ENCODE measurements around the gene SRD5A2. TPM values are rescaled to one million over a fixed set of nuclear protein-coding genes. Genes with fewer than 3 reads are reported as not detected.

SRD5A2 gene
- total RNA-seq (1 to 10 TPM in 1 of 7 donors, under 1 TPM in 4, not detected in 2; 0.12 to 7.0 (median 0.30) TPM), polyA plus RNA-seq (under 1 TPM in 1 of 2 donors, not detected in 1; 0.07 TPM)
- long read RNA-seq, donor 1: 0 reads
- long read RNA-seq, donor 2: 0 reads
- long read RNA-seq, donor 3: 0 reads

GRCh38 chr2:31580321-31581117 is at the start of gene SRD5A2:
Gene SRD5A2 (minus strand): TSS chr2:31580938. CDS start chr2:31580900, 38 bp downstream.
- Histone ChIP-seq H3K27me3 (no peaks in the 10 kb centered on the region), H3K27ac (no peak within 1 kb of the TSS), H3K9me3 (no peaks in the 10 kb centered on the region), H3K4me3 (no peak within 1 kb of the TSS), H3K36me3 (no peaks in the 10 kb centered on the region), H3K4me1 (ENCODE audit: insufficient read depth) (no peaks in the 10 kb centered on the region)
- TF ChIP-seq CTCF (IDR thresholded peaks at IDR 0.05) (no peak), EP300 (IDR thresholded peaks at IDR 0.05) (no peak), POLR2A (IDR thresholded peaks at IDR 0.05) (no peak)
- 1 to 2% (median 2%) methylated on average over 46 to 76 of the region's 76 CpGs for WGBS, 3 donors
- DNase-seq: no peak
- intact Hi-C loops (cut with DNase I): no loop called here

- no peak for DNase-seq
- WGBS, 3 donors: 78 to 79% (median 79%) methylated on average over 3 of the region's 3 CpGs
- Histone ChIP-seq H3K36me3 (no peaks in the 10 kb centered on the region), H3K27me3 (no peaks in the 10 kb centered on the region), H3K4me3 (no peak overlapping the region), H3K27ac (no peak overlapping the region), H3K4me1 (ENCODE audit: insufficient read depth) (no peaks in the 10 kb centered on the region), H3K9me3 (no peaks in the 10 kb centered on the region)
- intact Hi-C loops (cut with DNase I): no loop called here
- TF ChIP-seq POLR2A (IDR thresholded peaks at IDR 0.05) (no peak), EP300 (IDR thresholded peaks at IDR 0.05) (no peak), CTCF (IDR thresholded peaks at IDR 0.05) (no peak)
Measured at GRCh38 chr2:31606509-31606908, 25.8 kb upstream of the SRD5A2 start.

- no peak for TF ChIP-seq CTCF (IDR thresholded peaks at IDR 0.05)
- TF ChIP-seq EP300 (IDR thresholded peaks at IDR 0.05): no peak
- no peak for TF ChIP-seq POLR2A (IDR thresholded peaks at IDR 0.05)
- no peaks in the 10 kb centered on the region for H3K27me3 ChIP-seq
- no peaks in the 10 kb centered on the region for H3K36me3 ChIP-seq
- intact Hi-C loops (cut with DNase I): no loop called here
- DNase-seq: no peak
- H3K4me3 ChIP-seq: no peak overlapping the region
- no peak overlapping the region for H3K27ac ChIP-seq
- H3K4me1 ChIP-seq (ENCODE audit: insufficient read depth): no peaks in the 10 kb centered on the region
- H3K9me3 ChIP-seq: no peaks in the 10 kb centered on the region
Measured at GRCh38 chr2:31598694-31599093, 18.0 kb upstream of the SRD5A2 start.

GRCh38 chr2:31586230-31586629 is 5.5 kb upstream of the SRD5A2 start:
- DNase-seq: no peak
- intact Hi-C loops (cut with DNase I): no loop called here
- no peak for TF ChIP-seq POLR2A (IDR thresholded peaks at IDR 0.05)
- TF ChIP-seq EP300 (IDR thresholded peaks at IDR 0.05): no peak
- TF ChIP-seq CTCF (IDR thresholded peaks at IDR 0.05): no peak
- Histone ChIP-seq H3K4me3 (no peak overlapping the region), H3K36me3 (no peaks in the 10 kb centered on the region), H3K27me3 (no peaks in the 10 kb centered on the region), H3K9me3 (no peaks in the 10 kb centered on the region), H3K27ac (no peak overlapping the region), H3K4me1 (ENCODE audit: insufficient read depth) (no peaks in the 10 kb centered on the region)

All from ovary (tissue), 10 donors.